Mucosa of descending colon (tissue), 3 donors: ENCODE measurements around the gene MARCO. TPM values are rescaled to one million over a fixed set of nuclear protein-coding genes. Genes with fewer than 3 reads are reported as not detected.

Experiments
- ATAC-seq: fragments of 200-7000 bp; cut with Tn5 transposase; one replicate; pipeline ENCODE4 v1.9.1; 2020; ENCODE audit warnings: mild to moderate bottlenecking, moderate library complexity
- DNase-seq, 3 donors: peaks; one replicate each; pipeline ENCODE4 v3.0.0-alpha.2; 2020
- H3K36me3 ChIP-seq: fragments of 200-600 bp; one replicate; pipeline ENCODE4 v1.8.0; 2021; ENCODE audit warnings: low read depth, mild to moderate bottlenecking
- H3K4me1 ChIP-seq: fragments of 200-600 bp; one replicate; pipeline ENCODE4 v1.8.0; 2021; ENCODE audit warnings: low read depth, mild to moderate bottlenecking
- H3K4me3 ChIP-seq: fragments of 200-600 bp; one replicate; pipeline ENCODE4 v1.8.0; 2021; ENCODE audit warnings: mild to moderate bottlenecking
- H3K9me3 ChIP-seq: fragments of 200-600 bp; one replicate; pipeline ENCODE4 v1.8.0; 2021; ENCODE audit warnings: mild to moderate bottlenecking
- intact Hi-C, 2 donors: fragments of 100-400 bp; cut with DNase I in 1 of 2; cut with micrococcal nuclease in 1 of 2; formaldehyde crosslinking; loops; one replicate each; pipeline versions ENCODE4 v1.11.0 to v1.11.1; 2022; cut with DNase I, micrococcal nuclease
- long read RNA-seq, 2 donors: library from polyadenylated mRNA; unstranded; transcript quantifications; one replicate each; pipeline ENCODE4 v2.0.0, GENCODE V29; 2019 to 2021
- total RNA-seq, 3 donors: library from RNA; stranded (reverse); fragmentation: NEBNext Ultra II Directional in 2 of 3; extraction: Animal tissue kit (Norgen Biotek cat#: 25700) in 2 of 3; gene quantifications; one replicate each; pipeline versions ENCODE4 v1.2.1 to v1.2.4, GENCODE V29; 2021 to 2023
- TF ChIP-seq, protein P1 (sequence below): fragments of 200-600 bp; IDR thresholded peaks from one replicate; pipeline ENCODE4 v1.8.0; 2022; ENCODE audit warnings: antibody characterized with exemption, mild to moderate bottlenecking
- donor health status: DM: no; HTN: no; CAD: no; lungs with moderate emphysema.
- donor health status: DM: no; HTN: no; CAD: no.
- donor health status: DM: no; HTN: yes; CAD: no.

The MARCO gene, protein sequence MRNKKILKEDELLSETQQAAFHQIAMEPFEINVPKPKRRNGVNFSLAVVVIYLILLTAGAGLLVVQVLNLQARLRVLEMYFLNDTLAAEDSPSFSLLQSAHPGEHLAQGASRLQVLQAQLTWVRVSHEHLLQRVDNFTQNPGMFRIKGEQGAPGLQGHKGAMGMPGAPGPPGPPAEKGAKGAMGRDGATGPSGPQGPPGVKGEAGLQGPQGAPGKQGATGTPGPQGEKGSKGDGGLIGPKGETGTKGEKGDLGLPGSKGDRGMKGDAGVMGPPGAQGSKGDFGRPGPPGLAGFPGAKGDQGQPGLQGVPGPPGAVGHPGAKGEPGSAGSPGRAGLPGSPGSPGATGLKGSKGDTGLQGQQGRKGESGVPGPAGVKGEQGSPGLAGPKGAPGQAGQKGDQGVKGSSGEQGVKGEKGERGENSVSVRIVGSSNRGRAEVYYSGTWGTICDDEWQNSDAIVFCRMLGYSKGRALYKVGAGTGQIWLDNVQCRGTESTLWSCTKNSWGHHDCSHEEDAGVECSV
- 10 to 100 TPM in 2 of 3 donors, under 1 TPM in 1; 0.69 to 13.3 (median 10.4) TPM for total RNA-seq
- long read RNA-seq, donor 1, transcript MARCO-201 (17 exons, 1,838 nt), result major isoform, 10 of 13 reads
- long read RNA-seq, donor 1, partial matches to known transcripts, result 2 of 13 reads
- long read RNA-seq, donor 1, other reads (novel, unspliced or antisense), result 1 of 13 reads
- long read RNA-seq, donor 2, transcript MARCO-201 (17 exons, 1,838 nt), result major isoform, 8 of 18 reads
- long read RNA-seq, donor 2, partial matches to known transcripts, result 7 of 18 reads
- long read RNA-seq, donor 2, other reads (novel, unspliced or antisense), result 2 of 18 reads

DNA sequence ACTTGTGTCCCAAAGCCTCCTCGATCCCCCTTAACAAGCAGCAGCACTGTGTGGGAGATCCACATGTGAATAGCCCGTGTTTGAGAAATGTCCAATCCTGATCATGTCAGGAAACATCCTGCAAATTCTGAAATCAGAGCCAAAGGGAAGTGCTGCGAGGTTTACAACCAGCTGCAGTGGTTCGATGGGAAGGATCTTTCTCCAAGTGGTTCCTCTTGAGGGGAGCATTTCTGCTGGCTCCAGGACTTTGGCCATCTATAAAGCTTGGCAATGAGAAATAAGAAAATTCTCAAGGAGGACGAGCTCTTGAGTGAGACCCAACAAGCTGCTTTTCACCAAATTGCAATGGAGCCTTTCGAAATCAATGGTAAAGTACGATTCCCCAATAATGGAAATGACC is at the start of gene MARCO:
Gene MARCO (plus strand): TSS at position 164 of the 400 bp plus-strand sequence. CDS start 107 bp downstream, at position 271.
- TF ChIP-seq, protein P1, sequence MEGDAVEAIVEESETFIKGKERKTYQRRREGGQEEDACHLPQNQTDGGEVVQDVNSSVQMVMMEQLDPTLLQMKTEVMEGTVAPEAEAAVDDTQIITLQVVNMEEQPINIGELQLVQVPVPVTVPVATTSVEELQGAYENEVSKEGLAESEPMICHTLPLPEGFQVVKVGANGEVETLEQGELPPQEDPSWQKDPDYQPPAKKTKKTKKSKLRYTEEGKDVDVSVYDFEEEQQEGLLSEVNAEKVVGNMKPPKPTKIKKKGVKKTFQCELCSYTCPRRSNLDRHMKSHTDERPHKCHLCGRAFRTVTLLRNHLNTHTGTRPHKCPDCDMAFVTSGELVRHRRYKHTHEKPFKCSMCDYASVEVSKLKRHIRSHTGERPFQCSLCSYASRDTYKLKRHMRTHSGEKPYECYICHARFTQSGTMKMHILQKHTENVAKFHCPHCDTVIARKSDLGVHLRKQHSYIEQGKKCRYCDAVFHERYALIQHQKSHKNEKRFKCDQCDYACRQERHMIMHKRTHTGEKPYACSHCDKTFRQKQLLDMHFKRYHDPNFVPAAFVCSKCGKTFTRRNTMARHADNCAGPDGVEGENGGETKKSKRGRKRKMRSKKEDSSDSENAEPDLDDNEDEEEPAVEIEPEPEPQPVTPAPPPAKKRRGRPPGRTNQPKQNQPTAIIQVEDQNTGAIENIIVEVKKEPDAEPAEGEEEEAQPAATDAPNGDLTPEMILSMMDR, result no peak
- no peaks in the 10 kb centered on the region for H3K9me3 ChIP-seq
- H3K36me3 ChIP-seq, result no peaks in the 10 kb centered on the region
- peaks cover 3% of the 10 kb centered on the region for H3K4me1 ChIP-seq
- ATAC-seq (no peak), DNase-seq (no peak)
- intact Hi-C loops, result no loop called here
- no peak within 1 kb of the TSS for H3K4me3 ChIP-seq

GRCh38 chr2:118893100-118893499 is 48.9 kb upstream of the MARCO start:
- Histone ChIP-seq H3K36me3 (no peaks in the 10 kb centered on the region), H3K4me1 (no peaks in the 10 kb centered on the region), H3K9me3 (peaks cover 14% of the 10 kb centered on the region), H3K4me3 (no peak overlapping the region)
- ATAC-seq, result no peak
- DNase-seq, result no peak
- intact Hi-C loops, result no loop called here
- TF ChIP-seq, protein P1, result no peak

GRCh38 chr2:118902266-118903028 is 39.5 kb upstream of the MARCO start:
- Histone ChIP-seq H3K4me3 (no peak overlapping the region), H3K36me3 (no peaks in the 10 kb centered on the region), H3K9me3 (no peaks in the 10 kb centered on the region), H3K4me1 (peaks cover 9% of the 10 kb centered on the region)
- ATAC-seq (peak; percentile 95), DNase-seq (peak in 1 of 3 donors; percentile 31)
- TF ChIP-seq, protein P1, result no peak
- intact Hi-C loops, result no loop called here

DNA sequence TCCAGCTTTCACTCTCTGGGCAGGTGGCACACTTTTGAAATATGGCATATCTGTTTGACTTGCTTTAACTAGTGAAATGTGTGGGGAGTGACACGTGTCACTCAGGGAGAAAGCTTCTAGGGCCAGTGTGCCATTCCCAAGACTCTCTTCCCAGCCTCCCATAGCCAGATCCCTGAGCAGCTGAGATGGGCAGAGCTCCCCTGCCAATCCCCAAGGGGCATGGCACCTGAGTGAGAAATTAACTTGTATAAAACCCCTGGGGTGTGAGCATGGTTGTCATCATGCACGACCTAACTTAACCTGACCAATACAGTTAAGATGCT is 39.0 kb upstream of the MARCO start:
- Histone ChIP-seq H3K36me3 (no peaks in the 10 kb centered on the region), H3K4me1 (peaks cover 9% of the 10 kb centered on the region), H3K9me3 (no peaks in the 10 kb centered on the region), H3K4me3 (no peak overlapping the region)
- DNase-seq (peak in 2 of 3 donors; percentile 46 to 50), ATAC-seq (no peak)
- intact Hi-C loops, result no loop called here
- TF ChIP-seq, protein P1, result no peak
